Transverse colon (tissue), 4 donors: ENCODE data around the gene DCLK2.

Experiments
- CTCF ChIP-seq, 5 experiments: fragments of 200-600 bp in 3 of 5; fragments of 450-650 bp in 2 of 5; sonication (generic) in 3 of 5; IDR thresholded peaks; 1 replicate in 2 of 5; 2 replicates in 3 of 5; pipeline ENCODE4 v1.5.1; 2016 to 2017; ENCODE audit warnings: antibody characterized with exemption in 5 of 5, inconsistent platforms in 3 of 5, mild to moderate bottlenecking in 2 of 5, moderate library complexity in 1 of 5
- EP300 ChIP-seq: sonication (generic); formaldehyde crosslinking; IDR thresholded peaks from one replicate; pipeline ENCODE4 v1.6.1; 2017; ENCODE audit warnings: antibody characterized with exemption, low read depth
- POLR2A ChIP-seq: fragments of 450-650 bp; IDR thresholded peaks from one replicate; pipeline ENCODE4 v1.6.1; 2016; ENCODE audit warnings: antibody characterized with exemption, mild to moderate bottlenecking, moderate library complexity
- POLR2AphosphoS5 ChIP-seq, 3 donors: sonication (generic); formaldehyde crosslinking; IDR thresholded peaks; one replicate each; pipeline ENCODE4 v1.6.1; 2016; ENCODE audit warnings: antibody characterized with exemption in 3 of 3

- TF ChIP-seq POLR2A (no peak), CTCF (IDR thresholded peaks at IDR 0.05) (no peak), EP300 (no peak), POLR2AphosphoS5 (IDR thresholded peaks at IDR 0.05) (no peak)
These were observed 385 bp downstream of the DCLK2 start for GRCh38 chr4:150078579-150079080.
